Erythroblast (primary cell): ENCODE results near the gene PPP1R15B.

Source experiments
- GATA1 ChIP-seq: IDR thresholded peaks from 2 replicates; pipeline ENCODE4 v1.6.1; 2011; ENCODE audit warnings: low read depth, mild to moderate bottlenecking, control low read depth, low read length, moderate library complexity
- POLR2A ChIP-seq: IDR thresholded peaks from 2 replicates; pipeline ENCODE4 v1.6.1; 2011; ENCODE audit warnings: mild to moderate bottlenecking, low read length

GRCh38 chr1:204355913-204356312 is 55.7 kb downstream of the PPP1R15B start:
- TF ChIP-seq POLR2A: no peak
- no peak for TF ChIP-seq GATA1
